ENCODE data around the gene CPT1A. TPM values are rescaled to one million over a fixed set of nuclear protein-coding genes. Genes with fewer than 3 reads are reported as not detected.

The CPT1A gene
- total RNA-seq, 4 donors from 2014 or later, result 32.9 to 84.9 (median 49.2) TPM

GRCh38 chr11:68767672-68768071 lies 74.0 kb downstream of the CPT1A start:
- Histone ChIP-seq H3K4me3 (no peak overlapping the region), H3K27ac (no peak overlapping the region), H3K27me3 (no peaks in the 10 kb centered on the region), H3K36me3 (peaks cover 0 to 96% (median 13%) of the 10 kb centered on the region in 3 donors), H3K4me1 (no peaks in the 10 kb centered on the region), H3K9me3 (no peaks in the 10 kb centered on the region)
- TF ChIP-seq POLR2A (IDR thresholded peaks at IDR 0.05), result no peak
- TF ChIP-seq CTCF (IDR thresholded peaks at IDR 0.05), result no peak
- TF ChIP-seq EP300 (IDR thresholded peaks at IDR 0.05), result no peak
- 89 to 92% methylated on average over 11 of the region's 11 CpGs for WGBS, 2 donors
- DNase-seq (ENCODE audit: low spot score in 2 of 2), result no peak

- 93 to 96% methylated on average over 8 of the region's 8 CpGs for WGBS, 2 donors
Measured at GRCh38 chr11:68766786-68767185, 74.9 kb downstream of the CPT1A start.

GRCh38 chr11:68764746-68765145 lies 77.0 kb downstream of the CPT1A start:
- WGBS, 2 donors, result 83 to 84% methylated on average over 16 of the region's 16 CpGs
- no peaks in the 10 kb centered on the region for H3K4me1 ChIP-seq
- peaks cover 0 to 96% (median 16%) of the 10 kb centered on the region in 3 donors for H3K36me3 ChIP-seq
- TF ChIP-seq POLR2A (IDR thresholded peaks at IDR 0.05) (no peak), EP300 (IDR thresholded peaks at IDR 0.05) (no peak), CTCF (IDR thresholded peaks at IDR 0.05) (no peak)
- no peaks in the 10 kb centered on the region for H3K9me3 ChIP-seq
- H3K4me3 ChIP-seq, result no peak overlapping the region
- H3K27me3 ChIP-seq, result no peaks in the 10 kb centered on the region
- H3K27ac ChIP-seq, result no peak overlapping the region
- no peak for DNase-seq (ENCODE audit: low spot score in 2 of 2)

More at GRCh38 chr11:68766786-68767185, 74.9 kb downstream of the CPT1A start:
- Histone ChIP-seq H3K9me3 (no peaks in the 10 kb centered on the region), H3K4me1 (no peaks in the 10 kb centered on the region), H3K27me3 (no peaks in the 10 kb centered on the region), H3K27ac (no peak overlapping the region), H3K36me3 (peaks cover 0 to 96% (median 17%) of the 10 kb centered on the region in 3 donors), H3K4me3 (no peak overlapping the region)
- TF ChIP-seq POLR2A (IDR thresholded peaks at IDR 0.05) (no peak), CTCF (IDR thresholded peaks at IDR 0.05) (no peak), EP300 (IDR thresholded peaks at IDR 0.05) (no peak)
- no peak for DNase-seq (ENCODE audit: low spot score in 2 of 2)

- H3K27me3 ChIP-seq, result no peaks in the 10 kb centered on the region
- WGBS, 2 donors, result 87 to 89% methylated on average over 14 of the region's 14 CpGs
- TF ChIP-seq CTCF (IDR thresholded peaks at IDR 0.05) (no peak), POLR2A (IDR thresholded peaks at IDR 0.05) (no peak), EP300 (IDR thresholded peaks at IDR 0.05) (no peak)
- H3K9me3 ChIP-seq, result no peaks in the 10 kb centered on the region
- no peak overlapping the region for H3K27ac ChIP-seq
- no peak for DNase-seq (ENCODE audit: low spot score in 2 of 2)
- no peaks in the 10 kb centered on the region for H3K4me1 ChIP-seq
- H3K36me3 ChIP-seq, result peaks cover 0 to 96% (median 16%) of the 10 kb centered on the region in 3 donors
- no peak overlapping the region for H3K4me3 ChIP-seq
Measured at GRCh38 chr11:68763926-68764657, 77.6 kb downstream of the CPT1A start.

- no peak for DNase-seq (ENCODE audit: low spot score in 2 of 2)
- Histone ChIP-seq H3K4me1 (no peaks in the 10 kb centered on the region), H3K36me3 (peaks cover 0 to 96% (median 15%) of the 10 kb centered on the region in 3 donors), H3K27me3 (no peaks in the 10 kb centered on the region), H3K27ac (no peak overlapping the region), H3K4me3 (no peak overlapping the region), H3K9me3 (no peaks in the 10 kb centered on the region)
- TF ChIP-seq CTCF (IDR thresholded peaks at IDR 0.05) (no peak), EP300 (IDR thresholded peaks at IDR 0.05) (no peak), POLR2A (IDR thresholded peaks at IDR 0.05) (no peak)
- WGBS, 2 donors, result 65 to 68% methylated on average over 10 of the region's 10 CpGs
Measured at GRCh38 chr11:68763181-68763721, 78.5 kb downstream of the CPT1A start.
